DOHH2 (cell line): ENCODE measurements around the gene C17orf114.

Source experiments
- CTCF ChIP-seq: fragments of 200-600 bp; sonication (generic); IDR thresholded peaks from one replicate; pipeline ENCODE4 v1.5.1; 2014; ENCODE audit warnings: antibody characterized with exemption, mild to moderate bottlenecking, low read depth, low read length; ENCODE audit not compliant: poor library complexity, severe bottlenecking
- EZH2phosphoT487 ChIP-seq: fragments of 200-600 bp; sonication (generic); IDR thresholded peaks from 2 replicates; pipeline ENCODE4 v1.6.1; 2017; ENCODE audit warnings: borderline replicate concordance, mild to moderate bottlenecking, antibody characterized with exemption, low read length, moderate library complexity, mixed read lengths

GRCh38 chr17:4838309-4838785 is 36.2 kb upstream of the C17orf114 start:
- no peak for TF ChIP-seq CTCF
- TF ChIP-seq EZH2phosphoT487: no peak
